GM19468 (cell line): ENCODE data around the gene KLHDC8A.

ENCODE experiments used
- ATAC-seq: cut with Tn5 transposase; IDR thresholded peaks from one replicate; pipeline ENCODE4 v1.9.1; 2021; ENCODE audit warnings: mild to moderate bottlenecking, moderate library complexity, moderate number of reproducible peaks; ENCODE audit not compliant: unreplicated experiment; ENCODE audit errors: extremely low read depth

Gene KLHDC8A

DNA sequence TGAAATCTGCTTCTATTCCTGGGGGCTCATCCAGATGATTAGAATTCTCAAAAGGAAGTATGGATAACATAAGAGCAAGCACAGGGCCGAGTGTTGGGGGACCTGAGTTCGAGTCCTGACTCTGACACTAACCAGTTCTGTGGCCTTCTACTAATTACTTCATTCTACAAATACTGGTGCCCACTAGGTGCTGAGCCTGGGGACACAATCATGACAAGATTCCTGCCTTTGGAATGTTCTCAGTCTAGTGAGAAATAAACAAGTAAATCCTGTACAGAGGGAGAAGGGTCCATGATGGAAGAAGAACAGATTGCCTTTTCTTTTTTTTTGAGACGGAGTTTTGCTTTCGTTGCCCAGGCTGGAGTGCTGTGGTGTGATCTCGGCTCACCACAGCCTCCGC is 32.9 kb downstream of the KLHDC8A start:
- no peak for ATAC-seq

DNA sequence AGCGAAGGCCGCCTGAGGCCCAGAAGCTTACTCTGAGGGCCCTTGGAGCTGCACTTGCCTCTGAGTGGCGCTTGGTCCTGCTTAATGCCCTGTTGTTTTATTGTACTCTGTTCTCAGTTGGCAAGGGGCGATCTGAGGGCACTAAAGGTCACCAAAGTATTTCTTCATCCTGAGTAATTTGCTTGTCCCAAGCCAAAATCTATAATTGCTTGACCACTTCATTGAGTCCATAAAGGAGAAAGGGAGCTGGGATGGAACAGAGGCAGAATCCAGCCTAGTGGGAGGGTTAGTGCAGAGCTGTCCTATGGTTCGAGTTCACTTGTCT is 34.8 kb downstream of the KLHDC8A start:
- ATAC-seq: no peak

DNA sequence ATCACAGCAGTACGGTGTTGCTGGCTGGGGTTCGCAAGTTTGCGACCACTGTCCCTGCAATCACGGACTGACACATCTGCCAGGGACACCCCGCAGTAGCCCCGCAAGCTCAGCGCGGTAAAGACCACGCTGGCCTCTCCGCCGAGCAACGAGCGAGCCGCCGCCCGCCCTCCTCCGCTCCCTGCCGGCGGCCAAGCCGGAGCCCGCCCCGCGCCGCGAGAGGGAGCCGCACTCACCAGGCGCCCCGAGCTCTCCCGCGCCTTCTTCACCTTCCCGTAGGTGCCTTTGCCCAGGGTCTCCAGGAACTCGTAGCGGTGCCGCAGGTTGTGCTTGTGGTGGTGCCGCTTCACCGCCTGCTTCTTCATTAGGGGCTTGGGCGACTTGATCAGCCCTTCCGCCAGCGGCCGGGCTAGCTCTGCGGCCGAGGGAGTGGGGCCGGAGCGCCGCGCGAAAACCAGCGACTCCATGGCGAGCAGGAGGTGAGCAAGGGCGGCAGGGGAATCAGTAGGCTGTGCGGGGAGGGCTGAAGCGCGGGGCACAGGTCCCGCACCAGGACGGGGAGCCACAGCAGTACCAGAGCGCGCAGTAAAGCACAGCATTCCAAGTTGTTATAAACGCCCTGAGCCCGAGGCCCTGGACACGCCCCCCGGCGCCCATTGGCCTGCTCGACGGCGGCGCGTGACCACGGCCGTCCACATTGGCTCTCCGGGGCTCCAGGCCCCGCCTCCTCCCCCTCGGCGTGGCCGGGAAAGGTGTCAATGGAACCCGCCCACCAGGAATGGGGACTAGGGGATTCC is 35.4 kb downstream of the KLHDC8A start, which contains the start of gene NUAK2:
TSS of gene NUAK2 (minus strand) at position 584 of the 797 bp plus-strand sequence. CDS start at position 467, 117 bp downstream.
- ATAC-seq: no peak

DNA sequence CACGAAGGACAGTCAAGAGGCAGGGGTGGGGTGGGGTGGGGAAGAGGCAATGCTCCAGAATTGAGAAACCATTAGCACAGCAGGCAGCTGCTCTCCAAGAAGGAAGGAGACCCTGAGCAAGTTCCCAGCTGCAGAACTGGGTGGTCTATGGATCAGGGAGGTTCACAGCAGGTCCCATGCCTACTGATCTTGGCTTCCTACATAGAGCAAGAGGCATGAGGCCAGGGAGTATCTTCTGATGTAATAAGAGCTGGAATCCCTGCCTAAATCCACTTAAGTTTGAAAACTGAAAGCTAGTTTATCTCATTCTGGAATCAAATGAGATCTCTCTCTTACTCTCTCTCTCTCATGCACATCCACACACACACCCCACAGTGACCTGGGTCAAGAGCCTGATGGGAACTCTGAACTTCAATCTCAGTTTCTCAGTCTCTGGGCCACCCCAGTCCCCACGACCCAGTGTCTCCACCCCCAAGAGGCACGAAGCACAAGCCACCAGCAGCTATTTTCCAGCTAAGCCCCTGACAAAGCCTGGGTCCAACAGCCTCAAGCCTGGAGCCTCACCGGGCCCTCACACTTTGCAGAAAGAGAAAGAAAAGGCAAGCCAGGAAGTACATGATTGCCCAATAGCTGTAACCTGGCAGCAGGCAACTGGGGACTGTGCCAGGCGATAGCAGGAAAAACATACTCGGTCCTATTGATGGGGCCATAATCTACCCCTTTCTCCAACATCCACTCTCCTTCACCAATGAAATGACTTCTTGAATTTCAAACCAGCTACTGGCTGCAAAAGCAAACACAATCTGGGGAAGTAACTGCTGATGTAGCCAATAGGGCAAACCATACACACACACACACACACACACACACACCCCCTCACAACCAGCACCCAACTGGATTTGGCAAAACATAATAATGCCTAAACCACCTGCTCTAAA is 37.4 kb downstream of the KLHDC8A start:
- no peak for ATAC-seq

DNA sequence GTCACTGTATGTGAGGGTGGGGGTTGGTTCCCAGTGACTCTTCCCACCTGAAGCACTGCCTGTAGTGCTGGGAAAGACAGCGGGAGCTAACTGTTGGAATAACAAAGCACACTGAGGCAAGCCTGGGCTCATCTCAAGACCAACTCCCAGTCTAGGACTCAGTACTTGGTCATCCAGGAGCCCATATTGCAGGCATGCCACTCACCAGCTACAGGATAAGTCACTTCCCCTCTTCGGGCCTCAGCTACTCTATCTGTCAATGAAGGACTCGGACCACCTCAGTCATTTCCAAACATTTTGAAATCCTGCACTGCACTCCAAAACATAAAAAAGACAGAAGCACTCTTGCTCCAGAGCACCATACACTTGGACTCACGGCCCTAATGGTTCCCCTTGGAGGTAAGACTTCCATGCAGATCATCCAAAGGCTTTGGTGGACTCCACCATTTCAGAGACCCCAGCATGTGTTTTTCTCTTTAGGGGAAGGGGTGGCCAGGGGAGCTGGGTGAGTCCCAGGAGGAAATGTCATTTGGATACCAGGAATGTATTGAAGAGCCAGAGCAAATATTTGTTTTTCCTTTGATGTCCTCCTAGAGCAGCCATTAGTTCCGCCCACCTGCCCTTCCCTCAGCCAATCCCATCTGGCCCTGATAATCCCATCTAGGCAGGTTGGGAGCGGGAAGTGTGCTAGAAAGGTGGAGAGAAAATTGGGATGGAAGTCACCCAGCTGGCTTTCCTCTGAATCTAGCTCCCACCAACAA is 38.3 kb downstream of the KLHDC8A start:
- no peak for ATAC-seq

DNA sequence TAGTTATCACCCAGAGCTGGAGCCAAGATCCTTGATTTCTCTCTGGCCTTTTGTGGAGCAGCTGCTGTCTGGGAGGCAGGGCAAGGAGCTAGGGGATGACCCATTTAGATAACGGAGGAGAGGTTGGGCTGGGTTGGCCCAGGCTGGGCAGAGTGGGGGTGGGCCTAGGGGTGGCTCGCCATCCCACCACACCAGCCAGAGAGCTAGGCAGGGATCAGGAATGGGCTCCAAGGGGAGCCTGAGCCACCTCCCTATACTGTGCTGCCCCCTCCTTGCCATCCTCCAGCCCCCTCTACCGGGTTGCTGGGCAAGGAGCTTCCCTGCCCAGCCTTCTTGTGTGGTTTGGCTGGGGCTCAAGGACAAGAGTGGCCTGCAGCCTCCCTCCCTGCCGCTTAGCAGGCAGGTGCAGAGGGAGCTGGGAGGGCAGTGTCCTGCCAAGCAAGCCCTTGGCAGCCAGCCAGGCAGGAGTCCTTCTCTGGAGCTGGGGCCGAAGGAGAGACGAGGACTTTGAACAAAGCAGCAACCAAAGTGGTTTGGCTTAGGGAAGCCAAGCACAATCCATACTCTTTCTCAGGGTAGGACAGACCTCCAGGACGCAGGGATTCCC is 39.3 kb downstream of the KLHDC8A start:
- no peak for ATAC-seq

DNA sequence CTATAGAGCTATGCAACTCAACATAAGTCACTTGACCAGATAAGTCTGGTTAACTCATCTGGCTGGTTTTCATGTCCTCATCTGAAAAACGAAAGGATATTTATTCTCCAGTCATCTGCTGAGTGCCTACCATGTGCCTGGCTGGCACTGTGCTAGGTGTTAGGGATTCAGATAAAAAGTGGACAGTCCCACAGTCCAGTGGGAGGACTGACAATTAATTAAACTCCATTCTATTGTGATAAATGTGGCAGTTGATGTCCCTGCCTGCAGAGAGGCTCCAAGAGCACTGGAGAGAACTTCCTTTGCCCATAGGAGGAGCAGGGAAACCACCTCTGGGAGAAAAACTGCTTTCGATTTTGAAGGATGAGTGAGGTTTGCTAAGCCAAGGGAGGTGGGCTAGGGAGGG is 40.6 kb downstream of the KLHDC8A start:
- ATAC-seq: no peak

DNA sequence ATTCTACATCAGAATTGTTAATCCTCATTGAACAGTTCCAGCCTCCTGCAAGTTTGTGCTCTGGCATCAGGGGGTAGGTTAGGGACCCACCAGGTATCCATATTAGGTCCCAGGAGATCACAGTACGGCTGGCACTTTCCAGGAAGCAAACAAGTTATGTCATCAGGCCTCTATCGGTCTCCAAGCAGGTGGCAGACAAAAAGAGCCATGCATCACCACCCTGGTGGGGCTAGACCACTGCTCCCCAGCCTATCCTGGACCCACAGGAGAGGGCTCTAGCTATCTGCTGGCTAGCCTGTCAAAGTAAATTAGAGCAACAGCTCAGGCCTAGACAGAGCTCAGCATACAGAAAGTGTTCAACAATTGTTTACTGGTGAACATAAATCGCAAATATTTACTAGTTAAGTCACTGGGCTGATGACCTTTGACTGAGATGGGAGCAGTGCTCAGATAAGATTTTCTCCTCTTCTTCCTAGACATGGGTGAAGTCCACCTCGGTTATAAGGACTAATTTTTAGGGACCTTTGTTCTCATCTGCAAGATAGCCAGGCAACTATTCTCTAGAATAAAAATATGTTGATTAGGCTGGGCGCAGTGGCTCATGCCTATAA is 41.6 kb downstream of the KLHDC8A start:
- no peak for ATAC-seq

DNA sequence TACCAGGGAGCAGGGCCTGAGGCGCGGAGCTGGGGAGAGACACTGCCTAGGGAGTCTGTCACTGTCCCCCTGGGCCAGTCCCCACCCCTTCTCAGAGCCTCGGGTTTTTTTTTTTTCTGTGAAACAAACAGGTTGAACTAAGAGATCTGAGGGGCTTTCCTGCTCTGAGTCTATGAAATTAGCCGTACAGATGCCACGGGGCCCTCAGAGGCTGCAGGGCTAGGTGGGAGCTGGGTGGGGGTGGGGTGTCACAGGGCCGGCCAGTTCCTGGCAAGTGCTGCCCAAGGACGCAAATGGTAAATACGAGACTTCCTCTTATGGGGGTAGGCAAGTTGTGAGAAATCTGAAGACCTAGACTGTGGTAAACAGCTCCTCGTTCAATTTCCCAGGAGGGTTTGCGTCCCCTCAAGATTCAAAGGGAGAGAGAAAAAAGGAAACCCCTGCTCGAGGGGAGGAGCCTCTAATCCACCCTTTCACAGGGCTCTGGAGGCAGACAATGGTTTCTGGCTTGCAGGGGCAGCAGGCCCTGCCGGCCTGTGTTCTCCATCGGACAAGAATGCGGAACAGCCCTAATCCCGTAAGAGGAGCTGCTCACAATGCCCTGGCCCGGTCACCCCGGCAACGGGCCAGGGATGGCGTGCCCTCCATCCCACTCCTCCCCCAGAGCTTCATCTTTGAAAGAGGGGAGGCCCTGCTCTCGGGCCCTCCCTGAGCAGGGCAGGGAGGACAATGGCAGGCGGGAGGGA is 43.0 kb downstream of the KLHDC8A start:
- ATAC-seq: no peak

DNA sequence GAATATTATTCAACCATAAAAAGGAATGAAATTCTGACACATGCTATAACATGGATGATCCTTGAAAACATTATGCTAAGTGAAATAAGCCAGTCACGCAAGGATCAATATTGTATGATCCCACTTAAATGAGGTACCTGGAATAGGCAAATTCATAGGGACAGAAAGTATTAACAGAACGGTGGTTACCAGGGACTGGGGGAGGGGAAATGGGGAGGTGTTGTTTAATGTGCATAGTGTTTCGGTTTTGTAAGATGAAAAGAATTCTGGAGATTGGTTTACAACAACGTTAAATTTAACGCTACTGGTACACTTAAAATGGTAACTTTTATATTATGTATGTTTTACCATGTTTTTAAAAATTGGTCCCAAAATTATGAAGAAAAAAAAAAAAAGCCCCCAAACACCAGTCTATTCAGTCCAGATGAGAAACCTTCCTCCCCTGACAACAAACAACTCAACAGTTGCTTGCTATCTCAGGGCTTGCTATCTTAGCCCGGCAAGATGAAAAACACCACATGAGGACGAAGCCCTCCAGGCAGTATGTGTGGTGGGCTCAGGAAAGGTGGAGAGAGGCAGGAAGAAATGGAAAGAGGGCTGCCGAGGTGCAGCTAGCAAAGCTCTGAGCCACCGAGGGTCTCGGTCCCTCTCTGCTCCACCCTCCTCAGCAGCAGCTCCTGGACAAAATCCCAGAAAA is 43.7 kb downstream of the KLHDC8A start:
- no peak for ATAC-seq

DNA sequence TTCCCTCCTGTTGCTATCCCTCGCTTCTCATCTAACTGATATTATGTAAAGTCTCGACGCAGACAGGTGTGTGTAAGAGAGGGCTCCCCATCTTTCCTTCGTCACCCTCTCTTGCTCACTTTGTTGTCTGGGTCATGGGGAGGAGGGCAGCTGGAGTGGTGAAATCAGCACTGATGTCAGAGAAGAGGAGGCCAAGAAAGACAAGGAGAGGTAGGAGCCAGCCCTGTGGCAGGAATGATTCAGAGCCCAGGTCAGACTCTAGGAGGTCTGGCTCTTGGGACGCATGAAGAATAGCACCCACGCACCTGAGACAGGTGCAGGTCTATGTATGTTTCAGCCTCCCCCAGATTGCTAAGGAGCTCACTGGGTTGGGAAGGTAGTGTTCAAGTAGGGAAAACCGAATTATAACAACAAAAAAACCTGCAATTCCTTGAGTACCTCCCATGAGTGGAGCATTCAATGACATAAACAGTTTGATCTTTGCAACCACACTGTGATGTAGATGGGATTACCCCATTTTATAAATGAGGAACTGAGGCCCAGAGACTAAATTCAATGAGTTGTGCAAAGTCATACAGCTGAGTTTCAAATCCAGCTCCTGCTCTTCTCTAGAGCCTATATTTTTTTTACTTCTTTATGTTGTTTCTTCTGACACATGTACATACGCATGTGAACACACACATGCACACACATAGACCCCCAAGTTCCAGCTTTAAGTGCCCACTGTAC is 45.6 kb downstream of the KLHDC8A start:
- ATAC-seq: no peak

DNA sequence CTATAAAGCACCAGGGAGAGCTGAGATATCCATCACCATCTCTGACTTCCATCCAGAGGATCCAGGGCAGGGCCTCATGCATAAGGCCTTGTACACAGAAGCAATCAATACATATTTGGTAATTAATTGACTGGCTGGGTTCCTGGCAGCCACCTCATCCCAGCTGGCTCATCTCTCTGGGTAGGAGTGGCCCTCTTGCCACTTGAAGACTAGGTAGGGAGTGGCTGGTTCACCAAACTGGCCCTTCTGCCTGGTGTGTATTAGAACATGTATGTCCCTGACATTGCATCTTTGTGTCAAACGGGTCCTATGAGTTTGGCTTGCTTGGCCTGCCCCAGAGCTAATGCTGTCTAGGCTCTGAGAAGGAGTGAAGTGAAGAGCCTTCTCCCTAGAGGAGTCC is 47.0 kb downstream of the KLHDC8A start:
- no peak for ATAC-seq

DNA sequence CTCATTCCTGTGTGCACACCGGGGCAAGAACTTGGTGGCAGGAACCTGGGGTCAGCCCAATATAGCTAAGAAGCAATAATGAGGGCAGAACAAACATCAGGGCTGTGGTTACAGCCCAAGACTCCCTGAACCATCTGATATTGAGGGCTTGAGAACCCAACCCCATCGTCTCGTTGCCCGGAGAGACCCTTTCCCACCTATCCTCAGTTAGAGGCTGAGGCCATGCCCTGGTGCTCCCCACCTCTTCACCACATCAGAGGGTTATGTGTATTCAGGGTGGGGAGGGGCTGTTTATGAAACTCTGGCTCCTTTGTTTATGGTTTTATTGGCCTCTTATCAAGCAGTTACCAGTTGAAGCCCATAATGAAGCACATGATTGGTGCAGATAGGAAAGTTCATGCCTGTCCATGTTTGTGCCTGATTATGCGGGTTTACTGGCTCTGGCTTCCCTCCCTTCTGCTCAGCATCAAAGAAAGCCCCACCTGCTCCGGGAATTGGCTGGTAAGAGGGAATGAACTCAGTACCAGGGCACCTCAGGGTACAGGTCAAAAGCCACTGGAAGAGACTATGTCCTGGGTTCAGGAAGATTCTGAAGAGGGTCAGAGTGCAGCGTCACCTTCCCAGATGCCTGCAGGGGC is 49.7 kb downstream of the KLHDC8A start:
- ATAC-seq: no peak

DNA sequence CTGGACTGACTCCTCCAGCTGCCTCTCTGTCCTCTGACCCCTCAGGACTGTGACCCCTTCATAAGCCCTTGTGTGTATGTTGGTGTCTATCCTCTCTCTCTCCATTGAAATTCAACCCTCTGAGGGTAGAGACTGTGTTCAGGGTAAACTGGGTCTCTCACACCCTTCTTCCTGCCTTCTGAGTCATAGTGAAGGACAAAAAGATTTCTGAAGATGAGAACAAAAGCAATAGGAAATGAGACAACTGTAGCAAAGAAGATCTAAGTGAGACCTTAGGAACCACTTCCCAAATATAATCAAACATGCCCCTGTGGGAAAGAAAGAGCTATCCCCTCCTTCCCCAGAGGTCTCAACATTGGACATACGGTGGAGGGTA is 52.0 kb downstream of the KLHDC8A start:
- no peak for ATAC-seq

DNA sequence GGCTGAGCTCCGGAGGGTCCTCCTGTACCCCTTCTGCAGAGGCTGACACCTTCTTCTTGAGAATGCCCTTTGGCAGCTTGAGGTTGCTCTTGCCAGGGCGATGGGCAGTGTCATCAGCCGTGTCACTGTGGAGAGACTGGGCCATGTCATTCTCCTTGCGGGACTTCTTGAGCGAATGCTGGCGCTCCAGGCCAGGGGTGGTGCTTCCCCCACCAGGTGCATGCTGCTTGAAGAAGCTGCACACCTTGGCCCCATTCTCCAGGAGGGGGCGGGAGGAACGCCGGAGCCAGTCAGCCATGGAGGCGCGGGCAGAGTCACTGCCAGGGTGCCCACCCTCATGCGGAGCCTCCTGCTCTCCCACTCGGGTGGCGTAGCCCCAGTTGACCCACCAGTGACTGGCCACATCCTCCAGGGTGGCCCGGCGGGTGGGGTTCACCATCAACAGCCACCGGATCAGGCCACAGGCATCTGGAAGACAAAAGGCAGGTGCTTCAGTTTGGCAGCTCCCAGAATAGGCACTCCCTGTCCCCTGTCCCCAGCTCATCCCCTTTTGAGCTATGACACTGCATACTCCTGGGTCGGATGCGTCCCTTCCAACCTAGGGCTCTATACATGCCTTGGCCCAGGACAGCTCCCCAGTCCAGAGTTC is 52.6 kb downstream of the KLHDC8A start:
- no peak for ATAC-seq

DNA sequence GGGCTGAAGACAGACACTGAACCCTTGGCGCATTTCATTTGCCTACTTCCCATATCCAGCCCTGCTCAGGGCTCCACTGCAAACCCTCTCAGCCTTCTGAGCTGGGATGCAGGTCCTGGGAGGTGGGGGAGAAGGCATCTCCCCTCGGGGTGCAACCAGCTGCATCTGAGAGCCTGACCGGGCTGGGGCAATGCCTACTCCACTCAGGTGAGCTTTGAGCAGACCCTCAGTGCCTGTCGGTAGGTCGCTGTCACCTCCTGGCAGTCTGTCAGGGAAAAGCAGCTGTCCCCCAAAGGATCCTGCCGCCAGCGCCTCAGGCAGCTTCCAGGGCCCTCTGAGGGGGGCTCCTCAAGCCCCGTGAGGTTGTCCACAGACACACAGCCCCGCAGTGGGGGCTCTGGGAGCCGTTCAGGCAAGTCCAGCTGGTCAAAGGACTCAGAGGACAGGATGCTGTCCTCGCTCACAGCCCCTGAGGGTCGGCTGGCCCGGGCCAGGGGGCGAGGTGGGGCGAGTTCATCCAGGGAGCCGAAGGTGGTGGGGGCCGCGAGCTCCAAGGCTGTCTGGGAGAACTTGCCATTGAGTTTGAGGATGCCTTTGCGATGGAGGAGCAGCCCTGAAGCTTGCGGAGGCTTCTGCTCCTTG is 53.4 kb downstream of the KLHDC8A start:
- ATAC-seq: no peak
